NCI-H128 (cell line): ENCODE measurements around the gene CCDC12.

Experiments
- DNase-seq: peaks from one replicate; lab custom pipeline; 2025; ENCODE audit not compliant: unreplicated experiment; lab: John Stamatoyannopoulos, UW

CCDC12 gene

DNA sequence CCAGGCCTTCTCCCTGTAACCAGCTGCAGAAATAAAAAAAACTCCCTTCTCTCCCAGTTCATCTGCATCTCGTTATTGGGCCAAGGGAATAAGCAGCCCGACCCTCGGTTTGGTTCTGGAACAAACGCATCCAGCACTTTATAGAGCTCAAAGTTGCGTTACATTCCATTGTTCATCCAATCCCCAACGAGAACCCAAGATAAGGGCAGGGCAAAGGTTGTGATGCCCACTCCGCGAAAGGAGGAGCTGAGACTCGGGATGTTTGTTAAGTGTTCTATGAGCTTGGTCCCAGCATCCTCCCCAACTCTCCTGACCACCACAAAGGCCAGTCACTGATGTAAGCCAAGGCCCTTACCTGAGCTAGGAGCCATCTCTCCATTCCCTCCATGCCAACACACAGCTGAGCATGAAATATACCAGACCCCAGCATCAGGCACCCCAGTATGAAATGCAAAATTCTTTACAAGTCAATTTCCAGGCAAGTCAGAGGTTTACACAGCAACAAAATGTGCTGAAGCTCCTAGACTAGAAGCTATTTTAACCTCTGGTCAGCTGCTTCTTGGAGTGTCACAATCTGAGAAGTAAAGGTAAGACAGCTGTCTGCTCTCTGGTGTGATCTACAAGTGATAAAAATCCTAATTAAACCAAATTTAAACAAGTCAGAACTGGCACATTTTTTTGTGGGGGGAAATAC, 17.9 kb downstream of the CCDC12 start:
- no peak for DNase-seq

DNA sequence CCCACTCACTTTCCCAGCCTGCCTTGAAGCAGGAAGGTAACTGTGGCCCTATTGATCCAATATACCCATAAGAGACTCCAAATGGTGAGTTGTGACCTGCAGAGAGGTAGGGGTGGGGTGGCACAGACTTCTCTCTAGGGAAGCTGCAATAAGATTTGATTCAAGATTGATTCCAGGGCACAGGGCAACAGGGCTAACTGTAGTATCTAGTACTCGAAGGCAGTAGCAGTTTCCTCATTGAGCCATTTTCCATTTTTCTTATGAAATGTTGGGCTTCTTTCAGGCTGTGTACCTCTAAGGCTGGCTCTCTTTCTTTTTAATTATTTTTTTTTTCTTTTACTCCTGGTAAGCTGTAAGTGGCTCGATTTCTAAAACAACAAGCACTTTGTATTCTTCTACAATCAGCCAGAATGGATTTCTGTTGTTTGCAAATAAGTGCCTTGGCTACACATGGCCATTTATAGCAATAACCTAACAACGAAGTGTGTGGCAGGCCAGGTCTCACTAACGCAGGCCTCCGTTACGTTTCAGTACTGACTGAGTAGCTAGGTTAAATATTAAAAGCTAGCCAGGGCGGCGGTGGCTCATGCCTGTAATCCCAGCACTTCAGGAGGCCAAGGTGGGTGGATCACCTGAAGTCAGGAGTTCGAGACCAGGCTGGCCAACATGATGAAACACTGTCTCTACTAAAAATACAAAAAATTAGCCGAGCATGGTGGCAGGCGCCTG, 19.3 kb downstream of the CCDC12 start:
- no peak for DNase-seq

DNA sequence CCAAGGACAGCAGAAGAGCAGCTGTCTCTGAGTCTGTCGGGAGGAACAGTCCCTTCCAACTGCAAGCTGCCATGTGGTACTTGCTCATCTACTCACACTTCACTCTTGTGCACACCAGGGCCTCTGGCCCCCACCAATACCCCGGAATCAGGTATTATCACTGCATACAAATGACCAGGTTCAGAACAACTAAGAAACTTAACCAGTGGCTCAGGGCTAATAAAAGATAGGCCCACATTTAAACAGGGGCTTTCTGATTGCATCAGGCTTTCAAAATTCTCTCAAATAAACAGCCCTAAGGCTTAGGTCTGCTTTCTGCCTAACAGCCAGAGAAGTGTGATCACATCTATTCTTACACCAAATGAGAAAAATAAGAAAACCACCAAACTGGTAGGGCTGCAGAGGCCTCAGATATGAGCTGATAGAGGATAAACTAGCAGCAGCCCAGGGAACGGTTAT, 20.7 kb downstream of the CCDC12 start:
- DNase-seq = no peak

DNA sequence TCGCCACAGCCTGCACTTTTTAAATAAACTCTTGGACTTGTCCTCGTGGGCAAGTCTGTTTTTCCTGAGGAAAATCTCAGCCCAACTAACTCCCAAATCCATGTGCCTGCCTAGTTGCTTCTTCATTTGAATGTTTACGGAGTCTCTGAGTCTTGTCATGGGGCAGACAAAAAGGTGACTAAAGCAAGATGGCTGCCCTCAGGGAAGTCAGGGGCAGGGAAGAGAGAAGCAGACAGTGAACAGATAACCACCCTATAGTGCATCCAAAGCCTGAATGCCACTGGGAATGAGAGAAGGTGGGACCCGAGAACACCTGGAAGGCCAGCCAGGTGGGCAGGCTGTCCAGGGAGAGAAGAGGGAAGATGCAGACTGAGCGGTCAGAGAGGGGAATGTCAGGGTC, 21.4 kb downstream of the CCDC12 start:
- DNase-seq = no peak

DNA sequence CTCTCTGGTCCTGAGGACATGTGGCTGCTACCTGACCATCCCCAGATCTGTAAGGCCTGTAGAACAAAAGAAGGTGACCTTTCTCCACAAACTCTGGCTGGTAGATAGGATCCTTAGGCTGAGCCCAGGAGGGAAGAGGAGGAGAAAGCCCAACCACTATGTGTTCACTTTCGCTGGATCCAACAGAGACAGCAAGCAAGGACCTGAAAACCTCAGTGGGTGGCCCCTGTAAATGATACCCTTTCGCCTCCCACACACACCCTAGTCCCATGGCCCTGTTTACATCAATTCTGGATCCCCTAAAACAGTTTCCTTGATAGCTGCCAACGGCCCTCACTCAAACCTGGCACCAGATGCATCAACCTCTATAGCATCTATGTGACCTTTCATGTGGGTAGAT, 22.4 kb downstream of the CCDC12 start:
- DNase-seq = no peak

DNA sequence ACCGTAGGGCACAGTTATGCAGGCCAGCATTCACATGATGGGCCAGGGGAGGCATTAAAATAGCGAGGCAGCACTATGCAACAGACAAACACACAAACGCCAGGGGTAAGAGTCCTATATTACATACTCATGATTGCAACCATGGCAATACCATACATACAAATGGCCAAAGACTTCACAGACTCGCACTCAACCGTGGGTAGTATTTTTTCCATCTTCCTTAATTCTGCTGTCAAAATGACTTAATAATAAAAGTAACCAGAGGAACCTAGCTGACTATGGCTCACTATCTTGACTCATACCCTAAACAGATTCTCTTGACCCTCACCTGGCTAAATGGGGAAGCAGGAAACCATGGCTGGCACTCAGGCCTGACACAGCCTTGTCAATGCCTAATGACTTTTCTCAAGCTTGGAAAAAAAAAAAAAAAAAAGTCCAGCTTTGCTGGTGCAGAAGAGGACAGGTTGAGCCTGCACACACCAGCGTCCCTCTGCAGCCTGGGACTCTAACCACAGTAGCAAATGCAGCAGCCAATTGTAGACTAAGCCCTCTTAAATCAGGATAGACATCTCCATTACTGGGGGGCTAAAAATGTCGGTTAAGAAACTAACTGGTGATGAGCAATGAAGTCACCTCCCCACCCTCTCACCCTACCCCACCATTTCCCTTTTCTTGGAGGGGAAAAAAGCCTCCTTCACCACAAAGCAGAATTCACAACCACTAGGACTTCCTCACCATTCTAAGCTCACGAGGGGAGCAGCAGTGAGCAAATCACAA, 23.1 kb downstream of the CCDC12 start:
- DNase-seq = no peak

DNA sequence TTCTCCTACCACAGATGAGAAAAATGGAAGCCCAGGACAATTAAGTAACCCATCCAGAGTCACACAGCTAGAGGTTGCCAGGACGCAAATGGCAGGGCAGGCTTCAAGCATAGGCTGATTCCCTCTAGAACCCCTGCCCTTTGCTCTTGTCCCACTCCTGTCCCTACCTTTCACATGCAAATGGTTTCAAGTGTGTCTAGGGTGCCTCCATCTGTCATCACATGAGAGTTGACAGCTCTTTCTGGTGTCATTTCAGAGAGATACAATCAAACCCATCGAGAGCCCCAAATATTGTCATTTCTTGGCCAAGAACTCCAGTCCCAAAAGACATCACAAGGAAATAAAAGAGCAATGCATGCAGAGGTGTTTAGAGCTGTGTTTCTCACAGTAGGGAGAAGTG, 23.7 kb downstream of the CCDC12 start:
- DNase-seq = no peak

DNA sequence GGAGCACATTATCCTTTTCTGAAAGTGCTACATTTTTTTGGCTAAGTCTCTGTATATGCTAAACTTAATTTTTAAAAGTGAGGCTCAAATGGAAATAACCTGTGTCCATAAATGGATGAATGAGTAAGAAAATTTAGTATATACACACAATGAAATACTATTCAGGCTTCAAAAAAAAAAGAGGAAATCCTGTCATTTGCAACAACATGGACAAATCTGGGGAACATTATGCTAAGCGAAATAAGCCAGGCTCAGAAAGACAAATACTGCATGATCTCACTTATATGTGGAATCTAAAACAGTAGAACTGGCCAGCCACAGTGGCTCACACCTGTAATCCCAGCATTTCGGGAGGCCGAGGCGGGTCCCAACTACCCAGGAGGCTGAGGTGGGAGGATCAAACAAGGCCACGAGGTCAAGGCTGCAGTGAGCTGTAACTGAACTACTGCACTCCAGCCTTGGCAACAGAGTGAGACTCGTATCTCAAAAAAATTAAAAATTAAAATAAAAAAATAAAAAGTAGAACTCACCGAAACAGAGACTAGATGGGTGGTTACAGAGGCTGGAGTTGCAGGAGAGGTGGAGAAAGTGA, 25.8 kb downstream of the CCDC12 start:
- DNase-seq = no peak

DNA sequence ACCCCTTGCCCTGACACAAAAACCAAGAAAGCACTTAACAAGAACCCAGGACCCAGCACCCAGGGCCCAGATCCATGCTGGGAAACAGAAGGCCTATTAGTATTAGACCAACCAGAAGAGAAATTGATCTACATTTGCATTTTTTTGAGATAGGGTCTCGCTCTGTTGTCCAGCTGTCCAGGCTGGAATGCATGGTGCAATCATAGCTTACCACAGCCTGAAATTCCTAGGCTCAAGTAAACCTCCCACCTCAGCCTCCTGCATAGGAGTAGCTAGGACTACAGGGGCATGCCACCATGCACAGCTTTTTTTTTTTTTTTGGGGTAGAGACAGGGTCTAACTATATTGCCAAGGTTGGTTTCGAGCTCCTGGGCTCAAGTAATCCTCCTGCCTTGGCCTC, 26.4 kb downstream of the CCDC12 start:
- no peak for DNase-seq

DNA sequence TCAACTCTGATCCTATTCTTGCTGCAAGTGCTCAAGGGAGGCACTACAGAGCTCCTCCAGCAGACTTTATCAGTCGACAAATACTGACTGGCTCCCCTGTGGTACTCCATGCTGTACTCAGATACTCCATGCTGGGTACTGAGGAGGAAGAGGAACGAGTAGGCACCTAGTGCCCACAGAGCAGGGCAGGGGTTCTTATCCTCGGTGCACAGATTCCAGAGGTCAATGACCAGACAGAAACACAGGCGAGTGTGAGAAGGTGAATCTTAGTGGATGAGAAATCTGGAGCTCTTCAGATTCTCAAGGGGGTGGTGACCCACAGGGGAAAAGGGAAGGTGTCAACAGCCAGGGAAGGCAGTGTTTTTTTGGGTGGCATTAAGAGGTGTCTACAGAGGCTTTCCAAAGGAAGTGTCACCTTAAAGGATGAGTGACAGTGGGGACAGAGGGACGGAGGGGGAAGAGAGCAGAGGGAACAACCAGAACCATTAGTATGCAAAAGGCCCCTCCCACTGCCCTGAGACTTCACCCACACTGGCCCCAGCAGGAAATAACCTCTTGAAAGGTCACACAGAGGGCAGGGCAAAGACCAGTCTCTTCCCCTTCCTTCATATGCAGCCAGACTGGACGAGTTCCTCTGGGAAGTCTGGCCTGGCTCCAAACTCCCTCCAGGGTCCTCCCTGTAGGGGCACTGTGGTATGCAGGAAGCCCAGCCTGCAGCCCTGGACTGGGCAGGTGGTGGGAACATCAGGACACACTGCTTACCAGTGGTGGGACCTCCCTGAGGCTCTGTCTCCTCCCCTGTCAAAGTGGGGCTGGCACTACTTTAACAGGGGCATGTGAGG, 27.5 kb downstream of the CCDC12 start:
- DNase-seq = no peak

DNA sequence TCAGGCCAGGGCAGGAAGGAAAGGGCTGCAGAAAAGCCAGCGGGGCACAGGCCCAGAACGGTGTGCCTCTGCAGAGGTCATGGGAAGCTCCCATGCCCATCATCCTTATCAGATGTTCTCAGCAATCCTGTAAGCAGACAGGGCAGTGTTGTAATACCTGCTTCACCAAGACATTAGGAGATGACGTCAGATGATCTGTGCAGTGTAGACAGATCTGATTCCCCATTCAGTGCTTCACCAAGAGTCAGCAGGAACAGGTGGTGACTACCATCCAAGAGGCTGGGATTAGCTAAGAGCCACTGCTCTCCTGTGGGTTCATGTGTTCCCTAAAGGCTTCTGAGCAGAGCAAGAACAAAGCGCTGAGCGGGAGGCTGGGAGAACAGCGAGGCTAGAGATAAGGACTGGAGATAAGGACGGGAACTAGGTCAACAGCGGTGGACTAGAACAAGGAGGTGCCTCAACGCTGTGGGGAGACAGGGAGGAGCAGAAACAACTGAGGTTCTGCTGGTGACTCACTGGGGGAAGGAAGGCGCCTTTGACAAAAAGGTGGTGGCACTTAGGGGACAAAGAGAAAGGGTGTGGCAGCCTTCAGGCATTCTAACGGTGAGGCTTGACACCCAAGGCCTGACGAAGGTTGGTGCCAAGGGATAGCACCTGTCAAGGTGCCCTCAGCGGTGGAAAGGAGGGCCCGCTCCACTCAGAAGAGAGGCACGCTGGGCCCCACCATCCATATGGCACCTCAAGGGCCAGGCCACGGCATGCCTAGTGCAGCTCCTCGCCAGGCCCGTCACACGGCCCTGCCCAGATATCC, 28.4 kb downstream of the CCDC12 start:
- DNase-seq = no peak

DNA sequence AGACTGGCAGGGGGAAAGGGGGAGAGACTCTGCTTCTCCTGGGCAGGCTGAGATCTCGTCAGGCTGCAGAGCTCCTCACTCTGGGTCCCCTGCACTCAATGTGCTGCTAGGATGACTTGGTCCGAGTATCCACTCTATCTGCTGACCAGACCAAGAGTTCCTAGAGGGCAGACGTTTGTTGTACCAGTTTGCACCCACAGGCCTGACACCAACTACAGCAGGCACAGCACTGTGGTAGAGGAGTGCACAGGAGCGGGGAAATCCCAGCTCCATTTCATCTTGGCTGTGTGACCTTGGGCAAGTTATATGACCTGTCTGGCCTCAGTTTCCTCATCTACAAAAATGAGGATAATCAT, 29.0 kb downstream of the CCDC12 start:
- no peak for DNase-seq

DNA sequence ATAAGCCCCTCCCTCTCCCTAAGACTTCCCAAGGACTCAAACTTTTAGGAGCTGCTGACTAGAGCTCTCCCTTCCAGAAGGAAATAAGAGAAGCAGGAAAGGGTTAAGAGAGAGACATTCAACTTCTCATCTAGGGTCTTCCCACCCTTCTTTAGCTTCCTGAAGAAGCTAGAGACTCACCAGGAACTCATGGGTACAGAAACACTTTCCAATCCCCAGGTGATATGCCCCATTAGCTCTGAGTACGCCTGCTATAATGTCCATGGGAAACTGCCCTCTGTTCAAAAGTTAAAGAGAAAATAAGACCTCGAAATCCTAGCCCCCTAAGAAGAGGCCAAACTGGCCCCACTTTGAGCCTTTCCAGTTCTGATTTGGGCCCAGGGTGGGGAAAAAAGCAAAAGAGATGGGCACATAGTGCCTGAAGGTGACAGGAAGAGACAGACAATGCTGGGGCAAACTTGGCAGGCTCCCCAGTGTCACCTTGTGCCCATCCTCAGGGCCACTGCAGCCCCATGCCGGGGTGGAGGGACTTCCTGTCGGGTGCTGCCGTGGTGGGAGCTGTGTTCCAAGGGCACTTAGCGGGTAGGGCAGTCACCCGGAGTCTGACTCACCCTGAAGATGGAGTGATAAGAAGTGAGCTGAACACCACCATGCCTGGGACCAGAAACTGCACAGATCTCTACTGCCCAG, 29.5 kb downstream of the CCDC12 start:
- no peak for DNase-seq

DNA sequence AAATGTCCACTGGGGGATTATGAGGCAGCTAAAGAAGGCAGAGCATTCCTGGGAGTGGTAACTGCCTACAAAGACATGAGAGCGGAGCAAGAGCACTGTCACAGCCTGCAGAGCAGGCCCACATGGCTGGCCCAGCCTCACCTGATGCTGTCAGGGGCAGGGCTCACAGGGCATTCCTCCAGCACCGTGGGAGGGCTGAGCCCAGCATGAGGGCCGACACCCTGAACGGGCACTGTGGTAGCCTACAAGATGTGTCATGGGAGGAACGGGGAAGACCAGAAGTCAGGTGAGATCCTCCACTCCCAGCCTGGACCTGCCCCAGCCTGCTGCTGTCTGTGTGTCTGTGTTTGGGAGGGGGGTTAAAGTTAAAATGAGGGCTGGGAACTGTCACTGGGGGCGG, 30.1 kb downstream of the CCDC12 start:
- no peak for DNase-seq

DNA sequence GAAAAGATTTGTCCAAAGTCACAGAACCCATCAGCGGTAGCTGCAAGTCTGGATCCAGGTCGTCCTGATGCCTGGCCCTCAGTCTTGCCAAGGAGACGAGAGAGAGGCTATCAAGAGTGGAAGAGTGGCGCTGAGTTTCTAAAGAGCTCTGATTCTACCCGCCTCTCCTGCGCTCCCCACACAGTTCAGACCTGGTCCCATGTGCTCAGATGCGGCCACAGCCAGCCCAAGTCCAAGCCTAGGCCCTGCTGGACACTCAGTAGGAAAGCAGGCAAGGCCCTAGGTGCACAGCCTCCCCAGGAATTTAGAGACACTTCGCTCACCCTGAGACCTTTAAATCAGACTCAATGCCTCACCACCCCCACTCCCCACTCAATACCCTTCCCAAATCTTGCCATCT, 32.4 kb downstream of the CCDC12 start:
- no peak for DNase-seq

DNA sequence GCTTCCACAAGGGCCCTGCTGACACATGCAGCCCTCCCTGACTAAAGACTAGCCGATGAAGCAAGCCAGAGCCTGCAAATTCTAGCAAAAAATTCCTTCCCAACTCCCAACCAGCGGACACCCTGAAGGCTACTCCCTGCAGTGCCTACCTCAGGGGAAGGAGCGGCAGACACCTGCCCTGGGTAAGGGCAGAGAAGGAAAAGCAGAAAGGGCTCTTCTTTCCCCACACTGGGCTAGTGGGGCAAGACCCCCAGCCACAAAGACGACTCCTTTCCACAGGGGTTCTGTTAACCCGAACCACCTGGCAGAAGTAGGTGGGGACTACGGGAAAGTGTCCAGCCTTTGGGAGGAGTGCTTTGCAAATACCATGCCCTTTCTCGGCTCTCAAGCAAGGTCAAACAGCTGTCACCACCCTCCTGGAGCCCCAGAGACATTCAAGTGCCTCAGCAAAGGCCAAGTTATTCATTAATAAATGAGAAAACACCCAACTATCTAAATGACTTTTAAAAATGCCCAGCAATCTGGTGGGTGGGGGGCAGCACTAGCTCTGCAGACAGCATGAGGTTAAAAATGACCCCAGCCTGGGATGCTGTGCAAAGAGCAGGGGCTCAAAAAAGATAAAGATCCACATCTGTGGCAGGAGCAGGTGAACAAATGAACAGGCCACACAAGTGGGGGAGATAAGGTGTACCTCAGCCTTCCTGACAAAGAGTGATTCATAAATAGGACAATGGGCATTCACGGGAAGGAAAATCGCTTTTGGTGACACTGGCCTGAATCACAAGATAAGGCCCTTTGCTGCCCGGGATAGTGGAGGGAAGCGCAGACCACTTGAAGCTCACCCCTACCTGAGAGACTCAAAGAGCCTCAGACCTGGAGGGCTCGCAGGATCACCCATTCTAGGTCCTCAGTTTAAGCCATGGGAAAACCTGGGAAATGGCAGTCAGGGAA, 33.0 kb downstream of the CCDC12 start:
- DNase-seq = no peak

DNA sequence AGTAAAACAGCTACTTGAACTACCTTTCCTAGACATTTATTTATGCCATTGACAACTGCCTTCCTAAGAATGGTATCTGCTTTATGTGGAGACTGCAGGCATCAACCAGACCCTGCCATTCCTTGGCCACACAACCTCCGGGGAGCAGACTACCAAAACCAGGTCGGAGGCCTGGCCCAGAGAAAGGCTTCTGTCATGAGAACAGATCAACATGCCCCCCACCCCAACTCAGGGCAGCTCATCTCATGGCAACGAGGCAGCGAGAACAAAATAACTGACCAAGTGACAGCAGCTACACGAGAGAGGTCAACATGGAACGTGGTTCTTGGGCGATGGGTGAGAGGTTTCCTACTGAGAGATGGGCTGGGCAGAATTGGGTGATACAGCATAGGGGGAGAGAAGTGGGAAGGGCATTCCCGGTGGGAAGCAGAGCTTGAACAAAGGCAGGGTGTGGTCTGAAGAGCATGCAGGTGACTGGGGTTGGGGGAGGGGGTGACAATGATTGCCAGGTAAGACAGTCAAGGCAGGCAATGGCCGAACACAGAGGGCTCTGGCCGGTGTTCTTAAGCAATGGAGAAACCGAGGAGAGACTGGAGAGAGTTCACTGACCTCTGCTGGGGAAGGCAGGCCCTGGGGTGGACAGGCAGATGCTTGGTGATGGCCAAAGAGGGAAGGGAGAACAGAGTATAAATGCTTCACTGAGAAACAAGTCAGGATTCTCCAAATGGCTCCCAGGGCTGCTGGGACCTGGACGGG, 33.9 kb downstream of the CCDC12 start:
- DNase-seq = no peak

DNA sequence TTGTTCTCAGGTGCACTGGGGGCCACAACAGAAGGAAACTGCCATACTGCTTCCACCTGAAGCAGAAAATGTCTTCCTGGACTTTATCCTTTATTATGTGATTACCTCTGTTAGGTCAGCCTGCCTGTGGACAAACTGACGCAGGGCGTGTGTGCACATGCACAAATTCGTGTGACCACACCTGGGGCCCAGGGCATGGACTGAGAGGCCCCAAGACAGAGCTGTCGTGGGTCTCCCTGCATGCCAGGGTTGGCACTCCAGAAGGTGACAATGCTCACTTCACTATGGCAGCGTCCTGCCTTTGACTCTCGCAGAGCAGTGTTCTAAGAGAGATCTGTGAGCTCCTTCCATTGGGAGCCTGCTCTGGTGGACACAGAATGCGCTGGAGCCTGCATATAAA, 34.5 kb downstream of the CCDC12 start:
- DNase-seq = no peak
